Midbrain (tissue), 1 donor: Measurements from ENCODE around the gene SNRNP35.
"Not testable (repeated sequence)": the region's sequence is repeated elsewhere in the genome, so short reads cannot be mapped to it uniquely, and the experiment has no call there.

ENCODE experiments used
- DNase-seq: peaks from one replicate; lab custom pipeline; 2025; lab: John Stamatoyannopoulos, UW

The SNRNP35 gene

DNA sequence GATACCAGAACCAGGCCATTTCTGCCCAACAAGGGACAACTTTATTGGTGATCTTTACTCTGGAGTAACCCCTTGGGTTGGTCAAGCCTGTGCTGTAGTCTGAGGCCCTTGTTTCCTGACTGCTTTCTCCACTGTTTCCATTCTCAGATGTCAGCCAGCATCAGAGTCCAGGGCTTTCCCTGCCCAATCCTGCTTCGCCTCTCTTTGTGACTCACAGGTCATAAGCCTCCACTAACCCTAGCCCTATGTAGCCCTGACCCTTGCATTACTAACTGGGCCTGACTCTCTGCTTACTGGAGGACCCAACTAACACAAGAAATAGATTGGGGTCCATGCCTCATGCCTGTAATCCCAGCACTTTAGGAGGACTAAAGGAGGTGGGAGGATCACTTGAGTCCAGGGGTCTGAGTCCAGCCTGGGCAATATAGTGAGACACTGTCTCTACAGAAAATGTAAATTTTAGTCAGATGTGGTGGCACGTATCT lies 8.6 kb upstream of the SNRNP35 start:
- DNase-seq = no peak

DNA sequence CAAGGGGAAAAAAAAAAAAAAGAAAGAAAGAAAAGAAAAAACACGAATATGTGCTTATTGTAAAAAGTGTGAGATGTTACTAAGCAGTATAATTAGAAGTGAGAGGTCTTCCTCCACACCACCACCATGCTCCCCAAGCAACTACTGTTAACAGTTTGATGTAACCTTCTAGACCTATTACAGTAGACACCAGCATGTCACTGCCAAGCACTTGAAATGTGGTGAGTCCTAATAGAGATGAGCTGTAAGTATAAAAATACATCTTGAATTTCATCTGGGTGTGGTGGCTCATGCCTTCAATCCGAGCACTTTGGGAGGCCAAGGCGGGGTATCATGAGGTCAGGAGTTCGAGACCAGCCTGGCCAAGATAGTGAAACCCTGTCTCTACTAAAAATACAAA lies 8.1 kb upstream of the SNRNP35 start:
- DNase-seq = no peak

DNA sequence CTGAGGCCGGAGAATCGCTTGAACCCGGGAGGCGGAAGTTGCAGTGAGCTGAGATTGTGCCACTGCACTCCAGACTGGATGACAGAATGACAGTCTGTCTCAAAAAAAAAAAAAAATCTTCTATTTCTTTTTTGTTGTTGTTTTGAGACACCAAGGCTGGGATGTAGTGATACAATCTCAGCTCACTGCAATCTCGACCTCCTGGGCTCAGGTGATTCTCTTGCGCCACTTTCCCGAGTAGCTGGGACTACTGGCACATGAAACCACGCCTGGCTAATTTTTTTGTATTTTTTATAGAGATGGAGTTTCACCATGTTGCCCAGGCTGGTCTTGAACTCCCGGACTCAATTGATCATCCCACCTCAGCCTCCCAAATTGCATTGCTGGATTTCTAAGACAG lies 7.3 kb upstream of the SNRNP35 start:
- no peak for DNase-seq

DNA sequence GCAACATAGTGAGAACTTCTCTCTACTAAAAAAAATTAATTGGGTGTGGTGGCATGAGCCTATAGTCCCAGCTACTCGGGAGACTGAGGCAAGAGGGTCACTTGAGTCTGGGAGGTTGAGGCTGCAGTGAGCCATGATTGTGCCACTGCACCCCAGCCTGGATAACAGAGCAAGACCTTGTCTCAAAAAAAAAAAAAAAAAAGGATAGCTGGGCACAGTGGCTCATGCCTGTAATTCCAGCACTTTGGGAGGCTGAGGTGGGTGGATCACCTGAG lies 5.7 kb upstream of the SNRNP35 start:
- not testable (repeated sequence) for DNase-seq

DNA sequence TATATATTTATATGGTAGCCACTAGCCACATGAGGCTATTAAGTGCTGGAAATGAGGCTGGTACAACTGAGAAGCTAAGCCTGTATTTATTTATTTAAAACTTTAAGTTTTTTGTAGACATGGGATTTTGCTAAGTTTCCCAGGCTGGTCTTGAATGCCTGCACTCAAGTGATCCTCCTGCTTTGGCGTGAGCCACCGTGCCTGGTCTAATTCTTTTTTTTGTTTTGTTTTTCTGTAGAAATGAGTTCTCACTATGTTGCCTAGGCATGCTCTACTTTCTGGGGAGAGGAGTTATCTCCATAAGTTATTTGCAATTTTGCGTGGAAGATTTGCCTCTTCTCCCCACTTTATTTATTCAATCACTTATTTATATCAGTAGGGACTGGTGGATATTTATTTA lies 4.8 kb upstream of the SNRNP35 start:
- DNase-seq = no peak

DNA sequence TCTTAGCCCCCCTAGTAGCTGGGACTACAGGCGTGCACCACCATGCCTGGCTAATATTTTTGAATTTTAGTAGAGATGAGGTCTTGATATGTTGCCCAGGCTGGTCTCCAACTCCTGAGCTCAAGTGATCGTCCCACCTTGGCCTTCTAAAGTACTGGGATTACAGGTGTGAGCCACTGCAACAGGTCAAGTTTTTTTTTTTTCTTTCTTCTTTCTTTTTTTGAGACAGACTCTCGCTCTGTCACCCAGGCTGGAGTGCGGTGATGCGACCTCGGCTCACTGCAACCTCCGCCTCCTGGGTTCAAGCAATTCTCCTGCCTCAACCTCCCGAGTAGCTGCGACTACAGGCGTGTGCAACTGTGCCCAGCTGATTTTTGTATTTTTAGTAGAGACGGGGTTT lies 5.2 kb downstream of the SNRNP35 start:
- not testable (repeated sequence) for DNase-seq

DNA sequence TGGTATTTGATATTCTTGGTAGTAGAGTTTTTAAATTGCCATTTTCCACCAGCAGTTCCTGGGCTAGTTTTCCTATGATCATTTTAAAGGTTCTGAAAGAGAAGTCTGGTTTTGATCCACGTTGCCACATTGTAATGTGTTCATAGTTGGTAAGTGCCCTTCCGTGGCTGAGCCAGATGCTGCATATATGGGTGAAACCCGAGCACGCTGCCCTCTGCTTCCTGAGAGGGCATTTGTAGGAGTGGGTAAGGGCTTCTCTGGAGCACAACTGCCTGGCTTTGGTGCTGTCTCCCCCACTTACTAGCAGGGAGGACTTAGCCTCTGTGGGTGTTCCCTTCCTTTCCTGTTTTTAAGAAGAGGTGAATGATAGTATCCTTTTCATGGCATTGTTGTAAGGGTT lies 7.1 kb downstream of the SNRNP35 start:
- no peak for DNase-seq

DNA sequence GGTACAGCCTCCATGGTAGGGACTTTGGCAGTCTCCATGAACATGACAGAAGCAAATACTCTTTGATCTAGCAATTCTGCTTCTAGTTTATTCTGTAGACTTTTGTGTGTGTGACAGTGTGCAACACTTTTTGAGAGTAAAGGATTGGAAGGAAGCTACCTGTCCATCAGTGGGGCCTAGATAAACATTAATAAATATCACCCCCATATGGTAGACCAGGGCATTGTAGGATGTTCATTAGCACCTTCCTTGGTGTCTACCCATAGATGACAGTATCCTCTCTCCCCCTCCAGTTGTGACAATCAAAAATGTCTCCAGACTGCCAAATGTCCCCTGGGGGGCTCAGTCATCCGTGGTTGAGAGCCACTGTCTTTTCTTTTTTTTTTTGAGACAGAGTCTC lies 10.8 kb downstream of the SNRNP35 start:
- no peak for DNase-seq

DNA sequence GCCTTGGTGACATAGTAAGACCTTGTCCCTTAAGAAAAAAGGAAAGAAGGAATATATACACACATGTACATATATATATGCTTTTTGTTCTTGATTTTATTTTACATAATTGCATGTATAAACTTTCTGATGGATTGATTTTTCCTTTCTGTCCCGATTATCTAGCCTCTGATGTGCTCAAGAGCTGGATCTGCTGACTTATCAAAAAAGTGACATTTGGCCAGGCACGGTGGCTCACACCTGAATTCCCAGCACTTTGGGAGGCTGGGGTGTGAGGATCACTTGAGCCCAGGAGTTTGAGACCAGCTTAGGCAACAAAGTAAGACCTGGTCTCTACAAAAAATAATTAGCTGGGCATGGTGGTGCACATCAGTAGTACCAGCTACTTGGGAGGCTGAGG lies 12.0 kb downstream of the SNRNP35 start:
- DNase-seq = no peak

DNA sequence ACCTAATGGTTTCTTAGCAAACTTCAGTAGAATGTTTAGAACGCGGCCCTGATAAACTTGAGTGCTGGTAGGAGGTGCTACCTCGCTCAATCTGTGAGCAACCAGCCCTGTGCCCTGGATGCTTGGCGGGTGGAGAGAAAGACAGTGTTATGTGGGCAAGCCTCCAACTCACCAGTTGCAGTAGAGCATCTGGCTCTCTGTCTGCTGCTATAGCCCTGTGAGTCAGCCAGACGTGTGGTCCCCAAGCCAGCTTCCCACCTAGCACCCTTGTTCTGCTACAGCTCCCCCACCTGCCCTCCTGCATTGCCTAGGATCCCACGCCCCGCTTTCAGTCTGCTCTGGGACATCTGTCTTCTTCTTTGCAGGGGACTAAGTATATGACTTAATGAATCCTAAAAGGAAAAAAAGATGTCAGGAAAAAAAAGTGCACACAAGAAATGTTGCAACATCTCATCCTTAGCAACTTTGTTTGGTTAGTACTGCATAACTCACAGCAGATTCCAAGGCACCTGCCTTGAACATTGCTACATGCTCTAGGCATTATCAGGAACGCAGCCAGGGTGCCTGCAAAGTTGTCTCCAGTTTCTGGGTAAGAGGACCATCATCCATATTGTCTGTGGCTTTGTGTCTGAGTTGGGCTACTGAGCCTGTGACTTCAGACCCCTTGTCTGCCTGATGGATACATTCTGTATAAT lies 13.6 kb downstream of the SNRNP35 start:
- no peak for DNase-seq

DNA sequence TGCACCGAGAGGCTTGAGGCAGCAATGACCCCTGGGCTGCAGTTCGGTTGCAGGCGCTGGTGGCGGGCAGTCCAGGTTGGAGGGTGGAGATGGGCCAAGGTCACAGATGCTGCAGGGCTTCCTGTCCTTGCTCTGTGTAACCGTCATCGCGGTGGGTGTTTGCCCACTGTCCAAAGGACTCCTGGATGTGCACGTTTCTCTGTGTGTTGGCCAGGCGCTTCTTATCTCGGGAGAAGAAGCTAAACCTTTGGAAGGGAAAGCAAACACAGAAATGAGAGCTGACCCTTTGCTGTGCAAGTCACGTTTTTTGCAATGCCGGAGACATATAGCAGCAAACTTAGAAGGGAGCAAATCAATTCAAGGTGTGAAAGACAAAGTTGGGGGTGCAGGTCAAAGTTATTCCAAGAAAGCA lies 14.5 kb downstream of the SNRNP35 start:
- no peak for DNase-seq

DNA sequence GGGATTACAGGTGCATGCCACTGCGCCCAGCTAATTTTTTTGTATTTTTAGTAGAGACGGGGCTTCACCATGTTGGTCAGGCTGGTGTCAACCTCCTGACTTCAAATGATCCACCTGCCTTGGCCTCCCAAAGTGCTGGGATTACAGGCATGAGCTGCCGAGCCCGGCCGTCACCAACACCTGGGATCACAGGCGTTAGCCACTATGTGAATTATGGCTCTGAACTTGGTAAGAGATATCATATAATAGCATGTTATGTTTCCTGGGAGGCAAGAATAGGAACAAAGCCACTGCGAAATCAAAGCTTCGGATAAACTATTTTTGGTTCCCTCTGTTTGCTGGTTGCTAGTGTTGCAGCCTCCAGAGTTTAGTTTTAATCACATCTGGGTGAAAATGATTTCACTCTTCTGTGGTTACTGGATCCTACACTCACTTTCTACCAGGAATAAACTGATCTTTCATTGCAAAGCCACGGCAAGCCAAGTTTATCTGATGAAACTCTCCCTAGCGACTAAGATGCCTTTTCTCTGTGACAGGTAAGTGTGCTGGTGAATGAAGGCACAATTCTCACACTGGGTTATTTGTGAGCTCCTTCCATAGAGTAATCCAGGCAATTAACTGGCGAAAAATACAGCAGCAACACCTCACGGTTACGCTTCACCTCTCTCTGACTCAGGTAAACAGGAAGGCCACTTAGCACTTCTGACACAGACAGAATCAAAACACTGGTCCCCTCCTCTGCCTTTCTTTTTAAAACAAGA lies 16.7 kb downstream of the SNRNP35 start:
- no peak for DNase-seq

DNA sequence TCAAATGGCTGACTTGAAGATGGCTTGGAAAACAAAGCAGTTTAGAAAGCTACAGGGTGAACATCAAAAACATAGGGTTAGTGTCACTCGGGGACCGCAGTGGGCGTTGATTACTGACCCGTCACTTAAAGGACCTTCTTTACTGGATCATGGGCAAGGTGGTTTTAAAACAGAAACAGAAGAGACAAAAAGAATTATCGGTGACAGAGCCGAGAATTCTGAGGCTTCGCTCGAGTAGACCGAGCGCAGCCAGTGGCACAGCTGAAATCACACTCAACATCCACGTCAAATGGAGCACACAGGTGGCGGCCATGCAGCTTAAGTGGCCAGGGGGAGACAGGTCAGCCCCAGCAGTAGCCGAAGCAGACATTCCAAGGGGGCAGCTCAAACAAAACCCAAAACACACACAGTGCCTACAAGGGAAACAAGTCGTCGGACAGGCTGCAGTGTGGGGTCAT lies 17.3 kb downstream of the SNRNP35 start:
- DNase-seq = no peak

DNA sequence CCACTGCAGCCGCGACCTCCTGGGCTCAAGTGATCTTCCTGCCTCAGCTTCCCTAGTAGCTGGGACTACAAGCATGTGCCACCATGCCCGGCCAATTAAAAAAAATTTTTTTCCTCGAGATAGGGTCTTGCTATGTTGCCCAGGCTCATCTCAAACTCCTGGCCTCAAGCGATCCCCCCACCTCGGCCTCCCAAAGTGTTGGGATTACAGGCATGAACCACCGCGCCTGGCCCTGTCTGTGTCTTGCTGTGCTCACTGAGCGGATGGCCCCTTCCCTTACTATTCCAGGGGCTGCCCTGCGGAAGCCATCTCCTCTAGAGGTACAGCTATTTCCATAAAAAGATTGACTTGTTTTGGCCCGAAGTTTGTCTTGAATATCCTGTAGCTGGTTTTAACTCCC lies 20.1 kb downstream of the SNRNP35 start:
- no peak for DNase-seq

DNA sequence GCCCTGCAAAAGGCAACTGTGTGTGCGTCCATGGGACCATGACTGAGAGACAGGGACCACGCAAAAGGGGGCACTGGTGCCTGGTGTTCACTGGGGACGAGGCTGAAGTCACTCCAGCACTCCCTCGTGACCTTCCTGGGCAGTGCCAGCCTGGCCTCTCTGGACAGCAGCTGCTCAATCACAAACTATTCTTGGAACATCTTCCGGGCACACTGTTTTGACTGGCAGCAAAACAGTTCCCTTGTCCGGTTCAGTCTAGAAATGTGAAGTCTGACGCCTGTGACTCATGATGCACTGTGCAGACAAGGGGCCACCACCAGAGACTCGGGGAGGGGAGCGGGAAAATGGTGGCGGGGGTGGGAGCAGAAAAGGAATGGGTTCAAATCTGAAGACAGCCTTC lies 20.8 kb downstream of the SNRNP35 start:
- peak; percentile 81 for DNase-seq

DNA sequence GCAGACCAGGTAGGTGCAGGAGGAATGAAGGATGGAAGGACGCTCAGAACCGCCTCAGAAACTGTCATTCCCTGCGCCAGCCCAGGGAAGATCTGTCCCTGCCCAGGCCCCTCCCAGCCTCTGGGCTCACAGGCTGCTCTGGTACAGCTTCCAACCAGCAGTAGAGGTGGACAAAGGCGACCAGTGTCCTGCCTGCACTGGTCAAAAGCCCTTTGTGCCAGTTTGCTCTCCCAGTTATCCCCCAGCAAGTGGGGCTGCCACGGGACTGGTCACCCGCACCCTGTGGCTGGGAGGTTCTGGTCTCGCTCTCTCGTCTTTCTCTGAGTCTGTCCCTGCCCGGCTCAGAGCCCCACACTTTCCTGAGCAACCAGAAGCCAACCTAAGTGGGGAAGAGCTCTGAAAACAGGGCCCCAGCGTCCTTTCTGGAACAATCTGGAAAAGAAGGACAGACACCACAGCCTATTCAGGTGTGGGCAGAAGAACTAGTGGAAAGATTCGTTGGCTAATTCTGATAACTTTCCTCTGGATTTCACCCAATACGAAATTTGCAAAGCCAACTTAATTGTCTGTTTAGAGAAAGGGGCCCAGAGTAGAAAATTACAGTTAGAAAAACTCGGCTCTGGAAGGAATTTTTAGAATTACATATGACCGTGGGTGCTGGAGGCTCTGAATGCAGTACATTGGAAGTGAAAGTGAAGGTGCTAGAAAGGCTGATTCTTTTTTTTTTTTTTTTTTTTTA lies 21.7 kb downstream of the SNRNP35 start:
- DNase-seq = peak; percentile 91

DNA sequence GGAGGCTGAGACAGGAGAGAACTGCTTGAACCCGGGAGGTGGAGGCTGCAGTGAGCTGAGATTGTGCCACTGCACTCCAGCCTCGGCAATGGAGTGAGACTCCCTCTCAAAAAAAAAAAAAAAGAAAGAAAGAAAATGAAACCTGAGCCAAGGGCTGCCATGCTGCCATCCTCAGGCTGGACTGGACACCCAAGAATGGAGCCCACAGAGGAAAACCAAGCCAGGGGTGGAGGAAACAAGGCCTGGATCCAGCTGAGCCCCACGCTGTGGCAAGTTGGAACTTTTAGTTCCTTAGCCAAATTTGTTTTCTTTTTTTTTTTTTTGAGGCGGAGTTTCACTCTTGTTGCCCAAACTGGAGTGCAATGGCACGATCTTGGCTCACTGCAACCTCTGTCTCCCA lies 23.3 kb downstream of the SNRNP35 start:
- not testable (repeated sequence) for DNase-seq

DNA sequence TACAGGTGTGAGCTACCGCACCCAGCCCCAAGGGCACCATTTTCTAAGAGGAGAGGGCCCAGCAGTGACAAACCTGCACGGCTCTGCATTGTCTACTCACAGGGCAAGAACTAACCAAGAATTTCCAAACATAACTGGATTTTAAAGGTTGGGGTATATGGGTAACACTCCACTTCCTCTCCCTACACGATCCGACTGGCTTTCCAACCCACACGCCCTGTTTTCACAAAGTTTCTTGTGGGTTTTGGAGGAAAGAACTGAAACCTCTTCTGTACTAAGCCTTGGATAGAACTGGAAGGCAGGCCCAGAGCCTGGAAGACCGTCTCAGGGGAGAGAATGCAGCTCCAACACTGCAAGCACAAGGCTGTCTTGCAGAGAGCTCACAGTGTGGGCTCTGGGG lies 24.9 kb downstream of the SNRNP35 start:
- DNase-seq = no peak

DNA sequence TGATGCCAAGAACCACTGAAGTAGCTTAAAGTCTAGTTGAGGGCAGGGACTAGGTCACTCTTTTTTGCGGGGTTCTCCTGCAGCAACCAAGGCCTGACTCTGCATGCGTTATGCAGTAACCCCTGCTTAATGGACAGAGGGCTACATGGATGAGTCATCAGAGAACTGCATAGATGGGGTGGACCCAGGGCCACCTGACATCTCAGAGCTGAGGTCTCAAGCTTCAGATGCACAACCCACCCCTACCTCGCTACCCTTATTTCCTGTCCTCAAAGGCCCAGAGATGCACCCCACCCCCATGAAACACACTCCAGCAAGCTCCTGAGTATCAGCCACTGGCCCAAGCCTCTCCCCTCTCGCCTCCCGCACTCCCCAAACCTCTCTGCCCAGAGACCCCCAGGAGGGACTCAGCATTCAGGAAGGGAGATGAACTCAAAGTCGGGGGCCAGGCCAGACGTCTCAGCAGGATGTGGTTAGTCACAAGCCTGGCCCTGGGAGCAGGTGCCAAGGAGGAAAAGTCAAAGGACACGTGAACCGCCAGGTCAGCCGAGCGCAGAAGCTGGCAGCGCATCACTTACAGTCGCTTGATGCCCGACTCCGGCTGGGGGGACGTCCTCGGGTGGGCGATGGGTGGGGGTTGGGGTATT lies 25.8 kb downstream of the SNRNP35 start:
- no peak for DNase-seq

DNA sequence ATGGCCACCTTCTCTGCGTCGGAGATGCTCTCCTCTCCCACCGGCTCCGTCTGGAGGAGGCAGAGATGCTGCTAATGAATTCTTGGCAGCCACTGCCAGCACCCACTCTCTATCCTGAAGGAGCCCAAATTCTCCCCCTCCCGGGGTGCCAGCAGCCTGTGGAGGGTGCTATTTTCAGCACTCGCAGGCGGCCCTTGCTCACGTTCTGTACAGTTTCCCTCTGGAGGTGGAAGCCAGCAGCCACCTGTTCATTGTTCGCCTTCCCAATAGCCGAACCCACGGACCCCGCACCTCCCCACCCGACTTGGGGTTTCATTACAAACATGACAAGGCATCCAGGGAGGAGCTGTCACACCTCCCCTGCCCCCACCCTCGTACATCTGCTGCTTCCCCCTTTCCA lies 27.8 kb downstream of the SNRNP35 start:
- DNase-seq = no peak

DNA sequence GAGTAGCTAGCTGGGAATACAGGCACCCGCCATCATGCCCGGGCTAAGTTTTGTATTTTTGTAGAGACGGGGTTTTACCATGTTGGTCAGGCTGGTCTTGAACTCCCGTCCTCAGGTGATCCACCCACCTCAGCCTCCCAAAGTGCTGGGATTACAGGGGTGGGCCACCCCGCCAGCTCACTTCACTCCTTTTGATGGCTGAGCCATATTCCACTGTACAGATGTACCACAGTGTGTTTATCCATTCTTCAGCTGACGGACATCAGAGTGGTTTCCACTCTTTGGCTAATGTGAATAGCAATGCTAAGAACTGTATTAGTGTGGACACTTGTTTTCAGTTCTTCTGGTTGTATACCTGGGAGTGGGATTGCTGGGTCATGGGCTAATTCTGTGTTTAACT lies 29.5 kb downstream of the SNRNP35 start:
- DNase-seq = no peak

DNA sequence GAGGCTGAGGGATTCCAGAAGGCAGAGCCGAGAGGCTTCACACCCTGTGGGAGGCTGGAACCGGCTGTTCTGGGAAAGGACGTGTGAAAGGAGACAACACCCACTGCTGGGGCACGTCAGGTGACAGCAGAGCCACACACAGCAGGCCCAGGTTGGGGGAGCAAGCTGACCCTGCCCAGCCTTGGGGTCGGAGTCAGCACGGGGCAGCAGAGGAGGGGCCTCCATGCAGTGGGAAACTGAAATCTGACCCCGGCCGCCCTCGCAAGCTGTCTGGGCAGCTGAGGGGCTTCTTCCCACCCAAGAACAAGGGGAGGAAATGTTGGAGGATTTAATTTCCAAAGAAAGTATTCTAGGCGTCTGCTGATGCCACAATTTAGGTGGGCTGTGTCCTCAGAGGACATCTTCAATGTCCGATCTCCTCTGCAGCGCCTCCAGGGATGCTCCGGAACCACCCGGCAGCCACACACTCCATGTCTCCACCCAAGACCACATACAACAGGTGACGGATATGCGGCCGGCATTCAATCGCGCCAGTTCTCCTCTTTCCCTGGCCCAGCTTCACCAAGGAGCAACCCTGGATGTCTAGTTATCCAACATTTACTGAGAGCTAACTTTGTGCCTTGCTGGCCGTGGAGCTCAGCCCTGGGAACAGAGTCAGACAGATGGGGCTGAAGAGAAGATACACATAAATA lies 30.7 kb downstream of the SNRNP35 start:
- DNase-seq = no peak
